Fibroblast of the aortic adventitia (primary cell): ENCODE results near the gene SMIM10L1. TPM values are rescaled to one million over a fixed set of nuclear protein-coding genes. Genes with fewer than 3 reads are reported as not detected.

Experiments
- DNase-seq: peaks from one replicate; pipeline ENCODE4 v3.0.0-alpha.2; 2010; ENCODE audit warnings: low read depth
- H3K4me3 ChIP-seq: 2 replicates; pipeline ENCODE4 v1.5.1; 2011; ENCODE audit warnings: low read depth, mild to moderate bottlenecking, control low read depth, low read length, moderate library complexity
- CTCF ChIP-seq: IDR thresholded peaks from 2 replicates; pipeline ENCODE4 v1.5.1; 2011; ENCODE audit warnings: mild to moderate bottlenecking, low read length, control low read depth, inconsistent platforms; ENCODE audit not compliant: insufficient read depth
- total RNA-seq: library from RNA; depleted of rRNA; stranded (reverse); fragments of >200 nt; gene quantifications from 2 replicates; pipeline ENCODE4 v1.2.3, GENCODE V29; 2012; ENCODE audit warnings: low replicate concordance

Gene SMIM10L1
- total RNA-seq, 1 donor = 8.3 TPM

GRCh38 chr12:11178250-11178649 lies 7.3 kb downstream of the SMIM10L1 start:
- no peak overlapping the region for H3K4me3 ChIP-seq
- DNase-seq = no peak
- no peak for TF ChIP-seq CTCF

DNA sequence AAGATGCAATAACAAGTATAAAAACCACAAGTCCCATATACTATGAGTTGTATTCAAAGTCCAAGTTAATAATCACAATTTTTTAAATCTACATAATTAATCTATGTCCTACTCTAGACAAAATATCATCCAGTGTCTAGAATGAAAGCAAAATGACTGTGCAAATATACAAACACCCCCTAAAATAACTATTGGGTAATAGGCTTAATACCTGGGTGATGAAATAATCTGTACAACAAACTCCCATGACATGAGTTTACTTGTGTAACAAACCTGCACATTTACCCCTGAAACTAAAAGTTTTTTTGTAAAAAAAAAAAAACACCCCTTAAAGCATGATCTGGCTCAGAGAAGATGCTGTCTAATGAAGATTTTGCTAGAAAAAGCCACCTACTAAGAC lies 11.5 kb downstream of the SMIM10L1 start:
- no peak for DNase-seq
- no peak overlapping the region for H3K4me3 ChIP-seq
- TF ChIP-seq CTCF = no peak

GRCh38 chr12:11183011-11183410 lies 12.0 kb downstream of the SMIM10L1 start:
- TF ChIP-seq CTCF = no peak
- H3K4me3 ChIP-seq = no peak overlapping the region
- no peak for DNase-seq

- H3K4me3 ChIP-seq = no peak within 1 kb of the TSS
- TF ChIP-seq CTCF = no peak
- DNase-seq = no peak
These were observed 15.8 kb downstream of the SMIM10L1 start, which contains the start of gene TAS2R42 for GRCh38 chr12:11186837-11187236. Gene TAS2R42 (minus strand): TSS chr12:11186937. CDS start chr12:11186937, 0 bp downstream.

DNA sequence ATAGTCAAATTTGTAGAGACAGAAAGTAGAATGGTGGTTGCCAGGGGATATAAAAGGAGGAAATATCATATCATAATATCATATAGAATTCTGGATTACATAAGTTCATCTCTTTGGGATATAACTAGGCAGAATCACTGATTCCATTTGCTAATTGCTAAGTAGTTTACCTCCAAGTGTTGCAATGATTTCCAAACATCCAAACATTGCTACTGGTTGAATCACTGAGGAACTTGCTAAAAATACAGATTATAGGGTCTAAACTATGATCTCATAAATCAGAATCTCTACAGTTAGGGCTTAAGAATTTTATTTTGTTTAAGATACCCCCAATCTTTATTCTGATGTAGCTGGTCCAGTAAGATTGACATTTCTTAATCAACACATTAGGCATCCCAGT lies 31.8 kb downstream of the SMIM10L1 start:
- no peak for DNase-seq
- H3K4me3 ChIP-seq = no peak overlapping the region
- TF ChIP-seq CTCF = no peak

GRCh38 chr12:11204173-11204572 lies 33.2 kb downstream of the SMIM10L1 start:
- no peak overlapping the region for H3K4me3 ChIP-seq
- no peak for DNase-seq
- no peak for TF ChIP-seq CTCF

DNA sequence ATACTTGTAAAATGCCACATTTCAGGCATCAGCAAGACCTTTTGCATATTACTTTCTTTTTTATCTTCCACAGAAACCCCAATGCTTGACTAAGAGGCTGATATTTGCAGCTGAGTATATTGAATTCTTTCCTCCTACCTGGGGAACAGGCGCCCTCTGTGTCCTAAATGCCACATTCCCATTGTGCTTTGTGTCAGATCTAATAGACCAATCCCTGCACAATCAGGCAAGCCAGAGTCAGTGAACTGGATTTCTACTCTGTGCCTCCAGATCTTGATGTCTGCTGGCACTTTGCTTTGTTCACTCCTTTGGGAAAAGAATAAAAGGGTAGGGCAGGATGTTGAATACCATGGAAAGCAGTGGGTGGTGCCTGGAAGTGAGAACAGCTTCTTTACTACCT lies 38.1 kb downstream of the SMIM10L1 start:
- no peak for TF ChIP-seq CTCF
- H3K4me3 ChIP-seq = no peak overlapping the region
- DNase-seq = no peak

Other genes starting within 250 kb of the SMIM10L1 start
- not detected in 2 replicates for gene PRH2, start 242.0 kb upstream of the SMIM10L1 start, total RNA-seq
- 4.1 and 5.2 TPM in 2 replicates for gene TAS2R14, start 231.9 kb upstream of the SMIM10L1 start, total RNA-seq
- gene TAS2R50, start 184.3 kb upstream of the SMIM10L1 start, total RNA-seq = 3.1 and 6.5 TPM in 2 replicates
- 1.9 and 5.0 TPM in 2 replicates for gene TAS2R20, start 172.9 kb upstream of the SMIM10L1 start, total RNA-seq
- gene TAS2R19, start 148.6 kb upstream of the SMIM10L1 start, total RNA-seq = 6.3 and 6.5 TPM in 2 replicates
- 6.2 and 13.6 TPM in 2 replicates for gene TAS2R31, start 139.8 kb upstream of the SMIM10L1 start, total RNA-seq
- 4.7 and 8.8 TPM in 2 replicates for gene TAS2R46, start 108.9 kb upstream of the SMIM10L1 start, total RNA-seq
- 1.3 and 2.3 TPM in 2 replicates for gene TAS2R43, start 78.9 kb upstream of the SMIM10L1 start, total RNA-seq
- gene TAS2R30, start 36.5 kb upstream of the SMIM10L1 start, total RNA-seq = 6.9 and 16.4 TPM in 2 replicates
- not detected in 2 replicates for gene TAS2R42, start 15.7 kb downstream of the SMIM10L1 start, total RNA-seq
- gene PRB3, start 98.5 kb downstream of the SMIM10L1 start, total RNA-seq = not detected in 2 replicates
- not detected in 2 replicates for gene PRB4, start 139.2 kb downstream of the SMIM10L1 start, total RNA-seq
- gene PRB2, start 224.4 kb downstream of the SMIM10L1 start, total RNA-seq = not detected in 2 replicates